Measurements from ENCODE around the gene APOA1. TPM values are rescaled to one million over a fixed set of nuclear protein-coding genes. Genes with fewer than 3 reads are reported as not detected.
"Not testable (repeated sequence)": the region's sequence is repeated elsewhere in the genome, so short reads cannot be mapped to it uniquely, and the experiment has no call there.

APOA1 gene
- total RNA-seq, 4 donors from 2014 or later = 1.2 to 11.6 (median 2.9) TPM; not detected in 1

GRCh38 chr11:116808262-116809175, 28.9 kb downstream of the APOA1 start:
- H3K9me3 ChIP-seq = no peaks in the 10 kb centered on the region
- TF ChIP-seq POLR2AphosphoS5 (IDR thresholded peaks at IDR 0.05) (no peak), POLR2A (IDR thresholded peaks at IDR 0.05) (no peak), EP300 (IDR thresholded peaks at IDR 0.05) (no peak)
- TF ChIP-seq, protein P1, sequence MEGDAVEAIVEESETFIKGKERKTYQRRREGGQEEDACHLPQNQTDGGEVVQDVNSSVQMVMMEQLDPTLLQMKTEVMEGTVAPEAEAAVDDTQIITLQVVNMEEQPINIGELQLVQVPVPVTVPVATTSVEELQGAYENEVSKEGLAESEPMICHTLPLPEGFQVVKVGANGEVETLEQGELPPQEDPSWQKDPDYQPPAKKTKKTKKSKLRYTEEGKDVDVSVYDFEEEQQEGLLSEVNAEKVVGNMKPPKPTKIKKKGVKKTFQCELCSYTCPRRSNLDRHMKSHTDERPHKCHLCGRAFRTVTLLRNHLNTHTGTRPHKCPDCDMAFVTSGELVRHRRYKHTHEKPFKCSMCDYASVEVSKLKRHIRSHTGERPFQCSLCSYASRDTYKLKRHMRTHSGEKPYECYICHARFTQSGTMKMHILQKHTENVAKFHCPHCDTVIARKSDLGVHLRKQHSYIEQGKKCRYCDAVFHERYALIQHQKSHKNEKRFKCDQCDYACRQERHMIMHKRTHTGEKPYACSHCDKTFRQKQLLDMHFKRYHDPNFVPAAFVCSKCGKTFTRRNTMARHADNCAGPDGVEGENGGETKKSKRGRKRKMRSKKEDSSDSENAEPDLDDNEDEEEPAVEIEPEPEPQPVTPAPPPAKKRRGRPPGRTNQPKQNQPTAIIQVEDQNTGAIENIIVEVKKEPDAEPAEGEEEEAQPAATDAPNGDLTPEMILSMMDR (IDR thresholded peaks at IDR 0.05) = no peak
- no peaks in the 10 kb centered on the region for H3K4me1 ChIP-seq
- no peak overlapping the region for H3K4me3 ChIP-seq
- no peaks in the 10 kb centered on the region for H3K36me3 ChIP-seq
- H3K27ac ChIP-seq = no peak overlapping the region
- no peak for DNase-seq (ENCODE audit: low spot score in 2 of 2)
- 74% methylated on average over 14 of the region's 14 CpGs for WGBS
- peaks cover 3% of the 10 kb centered on the region for H3K27me3 ChIP-seq

DNA sequence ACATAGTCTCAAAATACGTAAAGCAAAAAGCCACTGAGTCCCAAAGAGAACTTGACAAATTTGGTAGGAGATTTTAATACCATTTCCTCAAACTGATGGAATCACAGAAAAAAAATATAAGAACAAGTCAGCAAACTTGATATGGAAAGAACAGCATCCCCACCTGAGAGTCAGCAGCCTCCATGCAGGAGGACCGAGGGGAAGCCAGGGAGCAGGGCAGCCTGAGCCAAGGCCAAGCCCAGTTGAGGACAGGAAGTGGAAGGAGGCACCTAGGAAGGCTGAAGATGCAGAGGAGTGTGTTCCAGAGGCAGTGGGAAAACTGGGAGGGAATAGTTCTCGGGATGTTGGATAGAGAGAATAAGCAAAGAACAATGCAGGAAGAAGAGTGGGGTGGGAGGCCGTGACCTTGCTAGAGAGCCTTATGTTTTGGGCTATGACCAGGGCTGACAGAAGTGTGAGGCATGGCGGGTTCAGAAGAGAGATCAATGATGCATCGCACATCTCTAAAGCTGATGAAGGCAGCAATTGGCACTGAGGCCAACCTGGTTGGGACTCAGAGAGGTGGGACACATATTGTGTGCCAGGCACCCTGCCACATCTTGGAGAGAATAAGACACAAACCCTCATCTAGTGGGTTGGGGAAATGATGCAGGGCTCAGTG, 29.7 kb downstream of the APOA1 start:
- Histone ChIP-seq H3K27ac (no peak overlapping the region), H3K4me1 (no peaks in the 10 kb centered on the region), H3K4me3 (no peak overlapping the region), H3K9me3 (no peaks in the 10 kb centered on the region), H3K27me3 (peaks cover 3% of the 10 kb centered on the region), H3K36me3 (no peaks in the 10 kb centered on the region)
- TF ChIP-seq POLR2A (IDR thresholded peaks at IDR 0.05) (no peak), EP300 (IDR thresholded peaks at IDR 0.05) (no peak), POLR2AphosphoS5 (IDR thresholded peaks at IDR 0.05) (no peak)
- TF ChIP-seq, protein P1 (IDR thresholded peaks at IDR 0.05) = no peak
- 90% methylated on average over 6 of the region's 6 CpGs for WGBS
- no peak for DNase-seq (ENCODE audit: low spot score in 2 of 2)

DNA sequence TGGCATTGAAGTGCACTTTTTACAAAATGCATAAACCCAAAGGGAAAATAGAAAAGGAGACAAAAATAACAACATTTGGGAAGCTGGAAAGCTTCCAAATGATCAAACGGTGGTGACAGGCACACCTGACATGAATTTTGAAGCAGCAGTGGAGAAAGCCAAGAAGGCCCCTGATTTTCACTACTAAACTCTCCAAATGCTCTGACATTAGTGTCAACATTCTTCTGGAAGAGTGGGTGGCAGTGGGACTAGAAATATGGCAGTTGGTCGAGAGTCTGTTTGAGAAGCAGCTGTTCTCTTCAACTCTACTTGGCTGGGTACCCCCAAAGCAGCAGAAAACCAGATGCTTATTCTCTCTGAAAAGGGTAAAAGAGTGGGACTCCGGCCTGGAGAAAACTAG, 33.4 kb downstream of the APOA1 start:
- H3K9me3 ChIP-seq = no peaks in the 10 kb centered on the region
- H3K4me3 ChIP-seq = no peak overlapping the region
- DNase-seq (ENCODE audit: low spot score in 2 of 2) = no peak
- H3K27me3 ChIP-seq = peaks cover 3% of the 10 kb centered on the region
- no peaks in the 10 kb centered on the region for H3K4me1 ChIP-seq
- no peak overlapping the region for H3K27ac ChIP-seq
- TF ChIP-seq POLR2A (IDR thresholded peaks at IDR 0.05) (no peak), POLR2AphosphoS5 (IDR thresholded peaks at IDR 0.05) (no peak), EP300 (IDR thresholded peaks at IDR 0.05) (no peak)
- TF ChIP-seq, protein P1 (IDR thresholded peaks at IDR 0.05) = no peak
- WGBS = 59% methylated on average over 3 of the region's 3 CpGs
- no peaks in the 10 kb centered on the region for H3K36me3 ChIP-seq

- H3K9me3 ChIP-seq; H3K4me3 ChIP-seq; H3K36me3 ChIP-seq; DNase-seq (ENCODE audit: low spot score in 2 of 2); H3K27ac ChIP-seq; H3K4me1 ChIP-seq; H3K27me3 ChIP-seq: not testable (repeated sequence)
Observed at GRCh38 chr11:116801662-116802061, 35.8 kb downstream of the APOA1 start.

GRCh38 chr11:116800610-116801009, 36.8 kb downstream of the APOA1 start:
- Histone ChIP-seq H3K36me3 (no peaks in the 10 kb centered on the region), H3K27me3 (no peaks in the 10 kb centered on the region), H3K4me3 (no peak overlapping the region), H3K9me3 (no peaks in the 10 kb centered on the region), H3K4me1 (no peaks in the 10 kb centered on the region), H3K27ac (no peak overlapping the region)
- no peak for TF ChIP-seq POLR2AphosphoS5 (IDR thresholded peaks at IDR 0.05)
- no peak for TF ChIP-seq POLR2A (IDR thresholded peaks at IDR 0.05)
- TF ChIP-seq, protein P1 (IDR thresholded peaks at IDR 0.05) = no peak
- DNase-seq (ENCODE audit: low spot score in 2 of 2) = no peak
- 94% methylated on average over 2 of the region's 2 CpGs for WGBS
